ENCODE data around the gene MOXD1. TPM values are rescaled to one million over a fixed set of nuclear protein-coding genes. Genes with fewer than 3 reads are reported as not detected.
"Not testable (repeated sequence)": the region's sequence is repeated elsewhere in the genome, so short reads cannot be mapped to it uniquely, and the experiment has no call there.

Gene MOXD1
- polyA plus RNA-seq, 4 donors = 174 to 311 (median 284) TPM

DNA sequence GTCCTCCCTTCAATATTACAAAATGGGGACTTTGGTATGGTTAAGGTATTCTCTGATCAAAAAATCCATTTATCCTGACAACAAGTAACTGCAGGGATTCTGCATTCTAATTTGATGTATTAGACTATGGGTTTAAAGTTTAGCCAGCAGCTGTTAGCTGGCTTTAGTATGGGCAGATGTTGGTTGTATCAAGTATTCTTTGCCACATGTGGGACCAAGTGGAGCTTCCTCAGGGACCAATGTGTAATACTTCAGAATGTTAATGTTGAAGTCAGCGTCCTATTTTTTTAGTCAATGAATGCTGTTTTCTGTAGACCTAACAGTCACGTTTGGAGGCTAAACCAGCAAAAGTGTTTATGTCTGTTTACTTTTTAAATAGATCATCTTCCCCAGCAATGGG lies 41.4 kb downstream of the MOXD1 start:
- DNase-seq (ENCODE audit: low read depth in 4 of 4, low spot score in 3 of 4) = no peak

DNA sequence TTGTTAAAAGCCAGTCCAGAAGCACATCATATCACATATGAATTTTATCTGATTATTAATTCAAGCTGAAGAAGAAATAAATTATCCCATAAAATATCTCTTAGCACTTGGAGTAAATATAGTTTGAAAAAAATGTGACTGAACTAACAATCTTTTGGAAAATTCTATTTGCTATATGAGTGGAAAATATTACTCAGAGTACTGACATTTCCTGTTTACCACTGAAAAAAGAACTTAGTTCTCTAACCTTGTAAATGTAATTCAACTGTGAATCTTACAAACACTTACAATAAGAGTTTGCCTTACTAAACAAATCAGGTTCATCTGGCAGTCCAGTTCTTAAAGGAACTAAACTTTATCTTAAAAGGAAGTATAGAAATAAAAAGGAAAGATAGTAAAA lies 44.2 kb downstream of the MOXD1 start:
- peak in 1 of 4 donors; percentile 41 for DNase-seq (ENCODE audit: low read depth in 4 of 4, low spot score in 3 of 4)

DNA sequence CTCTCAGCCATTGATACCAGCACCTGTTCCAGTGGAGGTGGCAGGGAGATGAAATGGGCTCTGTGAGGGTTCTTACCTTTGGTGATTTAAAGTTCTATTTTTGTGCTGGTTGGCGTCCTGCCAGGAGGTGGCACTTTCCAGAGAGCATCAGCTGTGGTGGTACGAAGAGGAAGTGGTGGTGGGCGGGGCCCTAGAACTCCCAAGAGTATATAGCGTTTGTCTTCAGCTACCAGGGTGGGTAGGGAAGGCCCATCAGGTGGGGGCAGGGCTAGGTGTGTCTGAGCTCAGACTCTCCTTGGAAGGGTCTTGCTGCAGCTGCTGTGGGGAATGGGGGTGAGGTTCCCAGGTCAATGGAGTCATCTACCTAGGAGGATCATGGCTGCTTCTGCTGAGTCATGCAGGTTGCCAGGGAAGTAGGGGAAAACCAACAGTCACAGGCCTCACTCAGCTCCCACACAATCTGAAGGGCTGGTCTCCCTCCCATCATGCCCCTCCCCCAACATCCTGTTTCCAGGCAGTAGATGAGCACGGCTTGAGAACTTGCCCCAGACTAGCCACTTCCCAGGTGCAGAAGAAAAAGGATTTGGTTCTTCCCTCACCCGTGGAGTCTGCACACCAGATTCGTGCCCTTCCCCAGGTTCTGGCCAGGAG lies 46.6 kb downstream of the MOXD1 start:
- DNase-seq (ENCODE audit: low read depth in 4 of 4, low spot score in 3 of 4) = no peak

DNA sequence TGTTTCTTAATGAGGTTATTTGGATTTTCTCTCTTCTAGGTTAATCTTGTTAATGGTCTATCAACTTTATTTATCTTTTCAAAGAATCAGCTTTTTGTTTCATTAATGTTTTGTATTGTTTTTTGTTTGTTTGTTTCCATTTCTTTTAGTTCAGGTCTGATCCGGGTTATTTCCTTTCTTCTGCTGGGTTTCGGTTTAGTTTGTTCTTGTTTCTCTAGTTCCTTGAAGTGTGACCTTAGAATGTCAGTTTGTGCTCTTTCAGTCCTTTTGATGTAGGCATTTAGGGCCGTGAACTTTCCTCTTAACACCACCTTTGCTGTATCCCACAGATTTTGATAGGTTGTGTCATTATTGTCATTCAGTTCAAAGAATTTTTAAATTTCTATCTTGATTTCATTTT lies 49.3 kb downstream of the MOXD1 start:
- not testable (repeated sequence) for DNase-seq (ENCODE audit: low read depth in 4 of 4, low spot score in 3 of 4)

DNA sequence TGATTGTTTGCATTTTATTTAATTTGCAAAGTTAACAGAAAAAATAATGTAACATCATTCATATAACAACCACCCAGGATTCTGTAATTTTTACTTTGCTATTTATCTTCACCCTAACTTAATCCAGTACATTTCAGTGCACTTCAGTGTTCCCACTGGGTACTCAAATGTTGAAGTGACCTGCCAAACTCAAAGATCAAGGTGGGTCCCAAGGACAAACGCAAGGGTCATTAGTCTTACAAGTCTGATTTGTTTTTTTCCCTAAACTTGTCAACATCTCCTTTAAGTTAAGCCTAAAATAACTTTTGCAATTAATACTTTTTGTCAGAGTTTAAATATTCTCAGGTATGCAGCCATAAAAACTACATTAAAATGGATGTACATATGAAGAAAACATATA lies 53.0 kb downstream of the MOXD1 start:
- peak in 1 of 4 donors; percentile 19 for DNase-seq (ENCODE audit: low read depth in 4 of 4, low spot score in 3 of 4)

DNA sequence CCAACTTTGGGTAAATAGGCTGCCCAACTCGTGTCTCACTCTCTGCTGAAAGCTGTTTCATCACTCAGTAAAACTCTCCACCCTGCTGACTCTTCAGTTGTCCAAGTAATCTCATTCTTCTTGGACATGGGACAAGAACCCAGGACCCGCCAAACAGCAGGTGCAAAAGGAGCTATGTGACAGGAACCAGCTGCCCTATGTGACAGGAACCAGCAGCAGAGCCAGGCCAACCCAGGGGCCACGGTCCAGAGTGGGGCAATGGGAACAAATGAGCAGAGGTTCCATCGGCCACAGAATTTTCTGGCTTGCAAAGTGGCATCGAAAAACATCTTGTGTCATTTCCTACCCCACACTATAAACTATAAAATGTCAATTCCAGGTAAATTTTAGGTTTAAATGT lies 56.5 kb downstream of the MOXD1 start:
- no peak for DNase-seq (ENCODE audit: low read depth in 4 of 4, low spot score in 3 of 4)

DNA sequence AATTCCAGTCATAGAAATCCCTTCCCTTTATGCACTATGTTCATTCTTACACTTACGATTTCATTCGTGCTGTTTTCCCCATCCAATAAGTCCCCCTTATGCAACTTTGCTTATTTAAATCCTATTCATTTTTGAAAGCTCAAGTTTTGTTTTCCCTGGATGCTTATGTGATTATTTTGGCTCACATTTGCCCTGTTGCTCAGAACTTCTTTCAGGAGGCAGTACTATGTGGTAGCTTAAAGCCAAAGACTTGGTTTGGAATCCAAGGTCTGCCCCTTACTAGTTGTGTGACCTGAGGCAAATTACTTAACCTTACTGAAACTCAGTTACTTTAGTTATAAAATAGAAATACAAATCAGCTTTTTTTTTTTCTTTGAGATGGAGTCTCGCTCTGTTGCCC lies 59.6 kb downstream of the MOXD1 start:
- DNase-seq (ENCODE audit: low read depth in 4 of 4, low spot score in 3 of 4) = no peak

DNA sequence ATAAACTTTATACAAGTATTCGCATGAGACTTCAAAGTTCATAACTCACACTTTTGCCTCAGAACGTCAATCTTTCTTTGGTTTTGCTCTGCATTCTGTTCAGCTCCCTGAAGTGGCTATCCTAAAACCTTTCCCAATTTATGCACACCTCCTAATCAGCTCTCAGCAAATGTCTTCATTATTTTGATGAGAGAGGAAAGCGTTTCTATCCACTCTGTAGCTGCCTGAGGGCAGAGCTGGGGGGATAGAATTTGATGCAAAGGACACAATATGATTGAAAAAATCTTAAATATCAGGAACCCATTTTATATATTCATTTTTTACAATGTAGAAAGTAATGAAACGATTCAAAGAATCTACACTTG lies 66.8 kb downstream of the MOXD1 start:
- no peak for DNase-seq (ENCODE audit: low read depth in 4 of 4, low spot score in 3 of 4)

DNA sequence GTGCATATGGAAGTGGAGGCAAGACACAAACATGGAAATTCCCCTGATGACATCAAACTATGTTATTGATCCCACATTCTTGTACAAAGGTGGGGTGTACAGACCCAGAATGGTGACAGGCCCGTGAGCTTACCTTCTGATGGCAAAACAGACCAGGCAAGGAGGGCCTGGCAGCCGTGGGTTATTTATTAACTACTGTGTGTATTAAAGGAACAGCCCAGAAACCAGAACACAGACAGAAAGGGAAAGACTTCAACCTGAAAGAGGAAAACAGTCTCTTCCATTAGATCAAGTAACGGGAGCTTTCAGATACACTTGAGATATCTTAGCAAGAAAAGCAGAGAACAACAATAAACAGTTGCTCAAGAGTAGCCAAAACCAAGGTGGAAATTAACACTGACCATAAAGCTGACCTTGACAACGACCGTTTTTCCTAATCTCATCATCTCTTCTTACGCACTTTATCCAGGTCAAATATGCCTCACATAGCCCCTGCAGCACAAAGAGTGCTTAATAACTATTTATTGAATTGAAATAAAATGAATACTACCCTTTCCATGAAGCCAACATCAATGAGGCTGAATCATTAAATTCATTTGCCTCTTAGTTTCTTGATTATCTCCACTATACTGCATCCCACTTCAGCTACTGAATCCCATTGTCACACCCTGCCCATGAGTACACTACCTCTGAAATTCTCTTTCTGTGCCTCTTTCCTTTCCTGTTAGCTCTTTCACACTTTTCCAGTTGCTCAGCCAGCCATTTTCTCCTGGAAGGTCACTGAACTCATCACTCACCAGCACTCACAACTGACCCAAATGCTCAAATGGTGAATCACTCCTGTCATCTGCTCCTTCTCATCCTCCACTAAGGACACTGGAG lies 67.4 kb downstream of the MOXD1 start:
- no peak for DNase-seq (ENCODE audit: low read depth in 4 of 4, low spot score in 3 of 4)

DNA sequence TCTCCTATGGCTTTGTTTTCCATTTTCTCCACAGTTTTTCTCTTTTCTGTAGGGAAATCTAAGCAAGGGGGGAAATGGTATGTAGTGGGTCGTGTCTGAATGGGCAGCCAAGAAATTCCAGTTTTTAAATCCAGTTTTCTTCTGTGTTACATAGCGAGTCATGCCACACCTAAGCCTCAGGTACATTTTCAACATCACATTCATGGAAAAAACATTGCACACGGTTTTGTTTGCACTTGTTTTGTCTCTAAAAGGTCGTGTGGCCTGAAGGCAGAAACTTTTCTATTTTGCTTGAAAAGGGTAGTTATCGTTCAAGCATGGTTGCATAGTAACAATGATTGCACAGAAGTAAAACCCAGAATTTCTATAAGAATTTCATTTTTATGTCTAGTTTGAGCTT lies 70.5 kb downstream of the MOXD1 start:
- DNase-seq (ENCODE audit: low read depth in 4 of 4, low spot score in 3 of 4) = no peak

DNA sequence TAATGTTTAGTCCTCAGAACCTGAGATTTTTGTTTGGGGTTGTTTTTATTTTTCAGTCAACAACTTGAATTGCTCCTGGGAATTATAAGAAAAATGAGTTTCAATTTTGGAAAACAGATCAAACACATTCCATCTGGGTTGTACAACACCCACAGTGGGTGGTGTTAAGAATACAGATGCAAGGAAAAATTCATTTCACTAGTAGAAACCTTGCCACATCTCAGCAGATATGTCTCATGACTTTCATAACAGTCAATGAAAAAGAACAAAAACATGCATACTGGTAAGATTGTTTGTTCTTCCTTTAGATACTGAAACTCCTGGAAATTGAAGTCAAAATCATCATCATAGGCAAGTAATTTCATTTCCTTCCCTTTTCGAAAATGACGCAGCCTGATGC lies 78.9 kb downstream of the MOXD1 start:
- DNase-seq (ENCODE audit: low read depth in 4 of 4, low spot score in 3 of 4) = no peak

DNA sequence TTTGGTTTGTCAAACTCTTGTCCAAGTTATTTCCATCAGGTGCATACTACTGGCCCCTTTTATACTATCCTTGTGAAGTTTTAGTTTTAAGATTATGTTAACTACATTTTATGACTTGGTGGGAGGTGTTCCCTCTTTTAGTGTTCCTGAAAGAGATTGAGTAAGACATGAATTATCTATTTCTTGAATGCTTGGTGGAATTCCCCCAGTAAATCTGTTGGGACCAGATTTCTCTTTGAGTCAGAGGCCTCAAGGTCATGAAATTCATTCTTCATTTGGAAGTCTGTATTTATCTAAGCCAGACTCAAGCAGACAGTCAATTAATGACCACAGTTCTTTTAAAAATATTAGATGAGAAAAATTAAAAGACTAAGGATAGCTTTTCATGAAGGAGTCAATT lies 81.3 kb downstream of the MOXD1 start:
- DNase-seq (ENCODE audit: low read depth in 4 of 4, low spot score in 3 of 4) = no peak

DNA sequence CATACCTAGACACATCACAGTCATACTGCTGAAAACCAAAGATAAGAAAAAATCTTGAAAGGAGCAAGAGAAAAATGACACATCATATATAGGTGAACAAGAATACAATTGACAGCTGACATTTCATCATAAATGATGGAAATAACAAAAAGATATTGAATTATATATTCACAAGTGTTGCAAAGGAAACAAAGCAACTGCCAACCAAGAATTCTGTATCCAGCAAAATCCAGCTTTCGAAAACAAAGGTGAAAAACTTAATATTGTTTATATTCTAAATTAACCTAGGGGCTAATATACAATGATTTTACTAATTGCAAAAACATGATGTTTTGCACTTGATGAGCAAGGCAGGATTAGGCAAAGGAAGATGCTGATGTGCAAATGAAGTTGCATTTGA lies 84.3 kb downstream of the MOXD1 start:
- DNase-seq (ENCODE audit: low read depth in 4 of 4, low spot score in 3 of 4) = no peak

DNA sequence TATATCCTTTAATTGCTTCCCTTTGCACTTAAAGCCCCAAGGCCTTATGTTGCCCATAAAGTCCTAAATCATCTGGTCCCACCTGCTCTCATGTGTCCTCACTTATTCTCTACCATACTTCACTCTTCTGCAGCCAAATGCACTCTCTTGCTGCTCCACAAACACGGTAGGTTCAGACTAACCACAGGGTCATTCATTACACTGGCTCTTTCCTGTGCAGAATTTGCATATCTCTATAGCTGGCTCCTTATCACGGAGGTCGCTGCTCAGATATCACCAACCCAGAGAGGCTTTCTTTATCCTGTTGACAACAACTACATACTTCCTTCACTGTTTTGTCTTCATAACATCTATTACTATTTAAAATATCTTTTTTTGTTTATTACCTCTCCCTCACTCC lies 86.8 kb downstream of the MOXD1 start:
- no peak for DNase-seq (ENCODE audit: low read depth in 4 of 4, low spot score in 3 of 4)

DNA sequence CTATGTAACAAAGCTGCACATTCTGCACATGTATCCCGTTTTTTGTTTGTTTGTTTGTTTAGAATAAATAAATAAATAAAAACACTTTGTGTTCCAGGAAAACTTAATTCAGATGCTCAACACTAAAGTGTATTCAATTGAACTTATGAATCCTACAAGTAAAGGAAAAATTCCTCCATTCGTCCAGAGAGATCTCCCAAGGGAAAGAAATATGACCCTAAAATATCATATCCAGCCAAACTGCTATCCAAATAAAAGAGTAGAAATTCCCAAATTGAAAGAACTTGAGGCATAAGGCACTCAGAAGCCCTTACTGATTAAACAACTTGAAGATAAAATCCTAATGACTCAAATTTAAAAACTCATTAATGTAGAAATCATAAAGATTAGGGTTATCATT lies 90.4 kb downstream of the MOXD1 start:
- DNase-seq (ENCODE audit: low read depth in 4 of 4, low spot score in 3 of 4) = no peak

DNA sequence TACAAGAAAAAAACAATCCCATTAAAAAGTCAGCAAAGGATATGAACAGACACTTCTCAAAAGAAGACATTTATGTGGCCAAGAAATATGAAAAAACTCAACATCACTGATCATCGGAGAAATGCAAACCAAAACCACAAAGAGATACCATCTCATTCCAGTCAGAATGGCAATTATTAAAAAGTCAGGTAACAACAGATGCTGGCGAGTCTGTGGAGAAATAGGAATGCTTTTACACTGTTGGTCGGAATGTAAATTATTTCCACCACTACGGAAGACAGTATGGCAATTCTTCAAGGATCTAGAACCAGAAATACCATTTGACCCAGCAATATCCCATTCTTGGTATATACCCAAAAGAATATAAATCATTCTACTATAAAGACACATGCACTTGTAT lies 91.1 kb downstream of the MOXD1 start:
- not testable (repeated sequence) for DNase-seq (ENCODE audit: low read depth in 4 of 4, low spot score in 3 of 4)

DNA sequence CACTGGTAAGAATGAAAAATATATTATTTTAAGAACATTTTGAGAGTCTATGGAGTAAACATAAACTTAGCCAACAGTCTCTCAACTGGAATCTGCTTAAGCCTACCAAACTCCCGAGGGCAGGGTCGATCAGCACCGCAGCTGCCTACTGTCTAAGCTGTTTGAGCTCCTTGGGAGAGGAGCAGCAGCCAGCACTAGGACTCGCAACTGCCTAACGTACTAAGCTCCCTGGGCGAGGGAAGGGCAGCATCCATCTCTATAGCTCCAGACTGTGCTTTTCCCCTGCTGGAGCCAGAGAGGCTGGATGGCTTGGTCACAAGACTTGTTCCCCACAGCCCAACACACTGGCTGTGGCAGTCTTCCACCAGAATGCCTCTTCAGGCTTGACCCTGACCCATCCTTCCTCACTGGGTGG lies 96.4 kb downstream of the MOXD1 start:
- DNase-seq (ENCODE audit: low read depth in 4 of 4, low spot score in 3 of 4) = no peak

DNA sequence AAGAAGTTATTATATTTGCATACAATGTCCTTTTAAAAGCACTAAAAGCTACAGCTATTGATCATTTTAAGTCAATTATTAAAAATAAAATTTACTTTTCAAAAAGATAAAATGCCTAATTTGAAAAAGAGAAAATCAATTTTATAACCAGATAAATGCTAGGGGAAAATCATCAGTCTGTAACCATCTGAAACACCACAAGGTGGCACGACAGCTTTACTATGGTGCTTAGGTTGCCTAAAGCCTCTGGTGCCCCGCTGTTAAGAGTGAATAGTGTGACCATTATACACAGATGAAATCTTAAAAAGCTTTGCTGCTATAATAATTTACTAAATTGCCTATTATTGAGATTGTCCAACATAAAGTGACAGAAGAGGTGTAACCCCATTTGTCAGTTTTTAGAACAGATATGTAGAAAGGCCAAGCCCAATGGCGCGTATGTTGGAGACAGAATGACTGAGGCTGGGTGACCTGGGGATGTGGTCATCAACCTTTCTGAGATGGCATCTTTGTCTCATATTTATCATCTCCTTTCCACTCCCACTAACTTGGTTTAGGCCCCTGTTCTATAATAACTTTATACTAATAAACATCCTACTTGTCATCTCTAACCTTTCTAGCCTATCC lies 100.8 kb downstream of the MOXD1 start:
- peak in 2 of 4 donors; percentile 12 to 16 for DNase-seq (ENCODE audit: low read depth in 4 of 4, low spot score in 3 of 4)

DNA sequence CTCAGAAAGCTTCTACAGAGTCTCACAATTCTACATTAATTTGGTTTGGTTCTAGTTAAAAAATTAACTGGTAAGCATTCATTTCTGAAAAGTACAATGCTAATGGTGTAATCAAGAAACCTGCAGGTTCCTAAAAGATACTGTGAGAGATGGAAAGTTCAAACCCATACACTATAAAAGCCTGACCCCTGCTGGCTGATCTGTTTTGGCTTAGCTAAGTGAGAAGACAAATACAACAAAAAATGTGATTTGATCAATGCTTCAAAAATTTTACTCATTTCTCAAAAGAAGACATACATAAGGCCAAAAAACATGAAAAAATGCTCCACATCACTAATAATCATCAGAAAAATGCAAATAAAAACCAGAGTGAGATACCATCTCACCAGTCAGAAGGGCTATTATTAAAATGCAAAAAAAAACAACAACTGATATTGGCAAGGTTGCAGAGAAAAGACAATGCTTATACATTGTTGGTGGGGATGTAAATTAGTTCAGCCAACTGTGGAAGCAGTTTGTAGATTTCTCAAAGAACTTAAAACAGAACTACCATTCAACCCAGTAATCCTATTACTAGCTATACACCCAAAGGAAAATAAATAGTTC lies 102.8 kb downstream of the MOXD1 start:
- DNase-seq (ENCODE audit: low read depth in 4 of 4, low spot score in 3 of 4) = peak in 3 of 4 donors; percentile 10 to 35 (median 30)

DNA sequence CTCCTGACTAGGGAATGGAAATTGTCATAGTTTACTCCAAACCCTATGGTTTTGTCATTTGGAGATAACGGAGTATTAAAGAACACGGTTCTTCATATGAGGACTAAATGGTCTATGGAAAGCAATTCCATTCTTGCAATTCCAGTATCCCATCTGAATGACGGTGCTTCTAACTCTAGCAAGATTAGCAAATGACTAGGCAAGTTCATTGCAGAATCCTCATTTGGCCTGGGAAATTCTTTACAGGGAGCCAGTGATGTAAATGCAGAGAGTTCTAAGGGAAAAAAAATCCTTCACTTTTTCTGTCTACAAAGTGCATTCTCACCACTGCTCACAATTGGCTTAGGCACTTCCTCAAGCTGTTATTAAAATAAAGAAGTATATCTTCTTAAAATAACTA lies 111.5 kb downstream of the MOXD1 start:
- DNase-seq (ENCODE audit: low read depth in 4 of 4, low spot score in 3 of 4) = no peak

DNA sequence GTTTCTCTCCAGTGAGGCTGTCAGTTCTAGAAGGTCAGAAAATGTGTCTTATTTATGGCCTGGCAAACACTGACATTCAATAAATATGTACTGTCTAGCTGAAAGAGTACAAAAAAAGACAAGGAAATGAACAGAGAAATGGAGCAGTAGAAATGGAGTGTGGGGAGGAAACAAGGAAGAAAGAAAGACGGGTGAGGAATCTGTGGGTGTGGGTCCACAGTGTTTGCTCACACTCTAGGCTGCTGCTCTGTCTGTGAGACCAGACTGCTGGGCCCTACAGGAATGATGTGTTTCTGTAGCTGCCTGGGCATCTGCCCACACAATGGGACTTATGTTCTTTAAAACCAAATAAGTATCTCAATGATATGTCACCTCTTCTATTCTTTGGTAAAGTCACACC lies 114.2 kb downstream of the MOXD1 start:
- no peak for DNase-seq (ENCODE audit: low read depth in 4 of 4, low spot score in 3 of 4)
